22Rv1 (cell line): ENCODE results near the gene PON1.

ENCODE experiments used
- ZFX ChIP-seq: fragments of 450-650 bp; IDR thresholded peaks from 2 replicates; pipeline ENCODE4 v1.6.1; 2017; ENCODE audit warnings: antibody characterized with exemption, borderline replicate concordance
- TF ChIP-seq, protein P1 (sequence below): fragments of 450-650 bp; IDR thresholded peaks from 2 replicates; pipeline ENCODE4 v1.5.1; 2017; ENCODE audit warnings: mild to moderate bottlenecking

GRCh38 chr7:95263785-95264362 is 60.5 kb downstream of the PON1 start:
- TF ChIP-seq, protein P1, sequence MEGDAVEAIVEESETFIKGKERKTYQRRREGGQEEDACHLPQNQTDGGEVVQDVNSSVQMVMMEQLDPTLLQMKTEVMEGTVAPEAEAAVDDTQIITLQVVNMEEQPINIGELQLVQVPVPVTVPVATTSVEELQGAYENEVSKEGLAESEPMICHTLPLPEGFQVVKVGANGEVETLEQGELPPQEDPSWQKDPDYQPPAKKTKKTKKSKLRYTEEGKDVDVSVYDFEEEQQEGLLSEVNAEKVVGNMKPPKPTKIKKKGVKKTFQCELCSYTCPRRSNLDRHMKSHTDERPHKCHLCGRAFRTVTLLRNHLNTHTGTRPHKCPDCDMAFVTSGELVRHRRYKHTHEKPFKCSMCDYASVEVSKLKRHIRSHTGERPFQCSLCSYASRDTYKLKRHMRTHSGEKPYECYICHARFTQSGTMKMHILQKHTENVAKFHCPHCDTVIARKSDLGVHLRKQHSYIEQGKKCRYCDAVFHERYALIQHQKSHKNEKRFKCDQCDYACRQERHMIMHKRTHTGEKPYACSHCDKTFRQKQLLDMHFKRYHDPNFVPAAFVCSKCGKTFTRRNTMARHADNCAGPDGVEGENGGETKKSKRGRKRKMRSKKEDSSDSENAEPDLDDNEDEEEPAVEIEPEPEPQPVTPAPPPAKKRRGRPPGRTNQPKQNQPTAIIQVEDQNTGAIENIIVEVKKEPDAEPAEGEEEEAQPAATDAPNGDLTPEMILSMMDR, result no peak
- no peak for TF ChIP-seq ZFX
